Breast epithelium (tissue), 3 donors: ENCODE measurements around the gene GPR142.

Source experiments
- CTCF ChIP-seq, 3 donors: fragments of 450-650 bp; IDR thresholded peaks; one replicate each; pipeline ENCODE4 v1.5.1; 2016 to 2017; ENCODE audit warnings: antibody characterized with exemption in 3 of 3, mild to moderate bottlenecking in 3 of 3, moderate library complexity in 3 of 3
- POLR2A ChIP-seq: fragments of 450-650 bp; IDR thresholded peaks from one replicate; pipeline ENCODE4 v1.6.1; 2016; ENCODE audit warnings: antibody characterized with exemption, mild to moderate bottlenecking, moderate library complexity

DNA sequence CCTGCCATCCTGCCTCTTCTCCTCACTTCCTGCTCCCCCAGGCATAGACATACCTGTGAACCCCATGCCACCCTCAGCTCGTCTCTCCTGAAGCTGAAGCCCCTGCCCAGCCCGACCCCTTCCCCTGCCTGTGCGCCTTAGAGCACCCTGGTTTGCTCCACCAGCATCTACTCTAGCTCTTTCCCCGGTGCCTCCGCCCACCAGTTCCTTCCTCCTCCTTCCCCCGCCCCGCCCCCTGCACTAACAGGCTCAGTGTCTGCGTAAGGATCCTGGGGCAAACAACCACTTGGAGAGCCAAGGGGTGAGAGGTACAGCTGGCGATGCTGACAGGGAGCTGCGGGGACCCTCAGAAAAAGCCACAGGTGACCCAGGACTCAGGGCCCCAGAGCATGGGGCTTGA is 1.9 kb downstream of the GPR142 start:
- TF ChIP-seq POLR2A (no peak), CTCF (IDR thresholded peaks at IDR 0.05) (no peak)
